ENCODE measurements around the gene HOXA1.

HOXA1 gene

DNA sequence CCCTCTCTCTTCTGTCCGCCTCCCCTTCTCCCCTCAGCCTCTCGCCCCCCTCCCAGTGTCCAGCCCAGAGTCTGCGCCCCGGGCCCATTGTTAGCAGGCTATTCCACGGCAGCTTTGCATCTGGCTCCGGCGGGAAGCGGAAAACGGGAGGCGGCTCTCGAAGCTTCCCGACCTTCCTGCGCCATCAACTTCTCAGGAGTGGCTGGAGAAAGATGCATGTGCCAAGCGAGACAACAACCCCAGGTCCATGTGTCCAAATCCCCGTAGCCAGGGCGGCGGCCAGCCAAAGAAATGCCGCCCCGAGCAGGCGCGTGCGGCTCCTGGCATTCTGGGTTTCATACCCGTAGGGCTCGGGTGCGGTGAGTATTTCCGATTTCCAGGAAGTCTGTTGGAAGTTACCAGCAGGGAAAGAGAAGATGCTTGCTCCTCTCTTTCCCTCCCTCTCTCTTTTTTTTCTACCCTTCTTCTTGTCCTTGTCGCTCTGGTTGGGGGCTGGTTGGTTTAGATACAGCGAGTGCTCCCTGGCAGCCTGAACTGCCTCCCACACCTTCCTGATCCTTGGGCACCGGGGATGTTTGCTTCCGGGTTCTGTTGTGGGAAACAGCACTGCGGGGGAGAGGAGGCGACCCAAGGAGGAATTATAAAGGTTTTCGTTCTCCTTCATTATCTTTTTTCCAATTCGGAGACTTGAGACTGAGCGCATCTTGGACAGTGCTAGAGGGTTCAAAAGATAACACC, 7.9 kb upstream of the HOXA1 start:
- no peak for DNase-seq

DNA sequence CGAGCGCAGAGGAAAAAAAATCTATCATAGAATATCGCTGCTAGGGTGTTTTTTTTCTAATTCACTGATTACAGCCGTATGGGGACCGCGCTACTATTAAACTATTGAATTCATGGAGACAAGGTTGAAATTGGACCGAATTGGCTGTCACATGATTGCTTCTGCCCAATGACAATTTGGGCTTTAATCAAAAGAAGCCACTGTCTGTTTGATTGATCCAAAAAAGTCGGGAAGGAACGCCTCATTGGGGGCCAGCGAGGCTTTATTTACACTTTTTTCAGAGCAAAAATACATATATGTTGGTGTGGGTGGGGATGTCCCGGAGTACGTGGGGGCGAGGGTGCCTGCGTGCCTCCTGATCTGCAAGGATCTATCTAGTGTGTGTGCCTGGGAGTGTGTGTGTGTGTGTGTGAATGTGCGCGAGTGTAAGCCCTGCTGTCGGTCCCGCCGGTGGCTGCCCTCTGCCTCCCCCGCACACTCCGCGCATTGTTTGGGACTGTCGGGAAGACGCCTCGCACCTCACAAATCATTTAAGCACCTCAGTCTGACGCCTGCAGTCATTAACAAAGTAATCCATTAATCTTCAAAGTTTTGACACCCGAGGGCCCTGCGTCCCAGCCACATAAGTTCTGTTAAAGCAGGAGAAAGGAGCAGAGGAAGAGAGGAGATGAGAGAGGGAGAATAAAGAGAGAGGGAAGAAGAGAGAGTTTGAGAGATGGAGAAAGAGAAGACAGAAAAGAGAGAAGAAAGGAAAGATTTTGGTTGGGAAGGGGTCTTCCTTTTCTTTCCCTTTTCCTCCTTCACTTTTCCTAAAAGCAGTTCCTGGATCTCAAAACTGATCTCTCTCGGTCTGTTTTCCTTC, 7.0 kb upstream of the HOXA1 start, which contains the start of gene HOXA2:
Gene HOXA2, minus strand, starts transcription at position 103 of the 862 bp plus-strand sequence. CDS start 183 bp downstream, outside the sequence.
- DNase-seq, result no peak

DNA sequence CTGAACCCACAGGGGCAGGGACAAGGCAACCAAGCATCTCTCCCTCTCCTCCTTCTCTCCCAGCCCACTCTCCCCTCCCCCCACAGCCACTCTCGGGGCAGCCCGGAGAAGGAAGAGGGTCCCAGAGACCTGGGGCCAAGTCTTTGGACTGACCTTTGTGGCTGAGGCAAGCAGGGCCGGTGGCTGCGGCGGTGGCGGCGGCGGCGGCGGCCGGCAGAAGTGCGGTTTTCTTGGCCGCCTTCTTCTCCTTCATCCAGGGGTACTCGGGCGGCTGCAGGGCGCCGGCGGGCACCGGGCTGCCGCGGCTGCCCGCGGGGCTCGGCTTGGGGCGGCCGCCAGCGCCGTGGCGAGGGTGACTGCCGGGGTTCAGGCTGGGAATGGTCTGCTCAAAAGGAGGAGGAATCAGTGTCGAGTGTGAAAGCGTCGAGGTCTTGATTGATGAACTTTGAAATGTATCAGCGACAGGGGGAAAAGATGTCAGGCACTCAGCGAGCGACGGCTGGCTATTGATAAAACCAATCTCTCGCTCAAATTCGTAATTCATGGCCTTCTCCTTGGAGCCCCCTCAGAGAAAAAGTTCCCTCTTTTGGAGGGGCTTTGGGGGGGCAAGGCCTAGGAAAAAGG, 6.3 kb upstream of the HOXA1 start:
- DNase-seq, result no peak

DNA sequence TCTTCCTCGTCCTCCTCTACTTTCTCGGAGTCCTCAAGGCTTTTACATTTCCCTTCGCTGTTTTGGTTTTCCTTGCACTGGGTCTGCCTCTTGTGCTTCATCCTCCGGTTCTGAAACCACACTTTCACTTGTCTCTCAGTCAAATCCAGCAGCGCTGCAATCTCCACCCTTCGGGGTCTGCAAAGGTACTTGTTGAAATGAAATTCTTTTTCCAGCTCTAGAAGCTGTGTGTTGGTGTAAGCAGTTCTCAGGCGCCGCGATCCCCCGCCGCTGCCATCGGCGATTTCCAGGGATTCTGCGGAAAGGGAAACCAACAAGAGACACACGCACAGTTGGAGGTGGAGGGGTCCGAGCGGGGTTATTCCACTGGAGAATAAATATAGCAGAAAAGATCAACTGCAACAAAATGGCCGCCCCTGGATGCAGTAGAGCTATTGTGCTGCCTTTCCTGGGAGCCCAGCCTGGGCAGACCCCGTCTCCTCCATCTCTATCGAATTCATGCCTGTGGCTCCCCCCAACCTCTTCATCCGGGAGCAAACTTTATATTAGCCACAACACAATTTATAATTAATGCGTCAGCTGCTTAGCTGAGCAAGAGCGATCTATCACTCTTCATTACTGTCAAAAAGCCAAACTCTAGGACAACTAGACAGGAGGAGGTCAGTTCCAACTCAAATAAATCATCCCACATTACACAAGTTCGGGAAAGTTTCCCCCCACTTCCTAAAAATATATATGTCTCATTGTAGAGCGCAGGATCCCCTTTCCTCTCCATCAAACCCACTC, 5.6 kb upstream of the HOXA1 start:
- DNase-seq, result no peak

DNA sequence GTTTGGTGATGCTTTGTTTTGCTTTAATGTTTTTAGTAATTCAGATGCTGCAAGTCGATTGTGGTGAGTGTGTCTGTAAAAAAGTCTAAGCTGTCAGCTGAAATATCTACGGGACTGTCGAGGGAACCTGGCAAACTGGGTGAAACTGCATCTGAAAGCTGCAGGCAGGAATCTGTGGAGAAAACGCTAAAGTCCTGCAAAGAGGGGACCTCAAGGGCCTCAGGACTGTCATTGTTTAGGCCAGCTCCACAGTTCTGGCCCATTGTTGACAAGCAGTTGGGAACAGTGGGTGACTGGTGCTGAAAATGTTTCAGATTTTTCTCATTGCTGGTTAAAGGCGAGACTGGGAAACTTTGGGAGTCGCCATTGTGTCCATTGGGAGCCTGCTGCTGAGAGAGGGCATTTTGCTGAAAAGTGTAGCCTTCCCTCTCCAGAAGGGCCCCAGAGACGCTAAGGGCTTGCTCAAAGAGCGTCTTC, 4.9 kb upstream of the HOXA1 start:
- no peak for DNase-seq

DNA sequence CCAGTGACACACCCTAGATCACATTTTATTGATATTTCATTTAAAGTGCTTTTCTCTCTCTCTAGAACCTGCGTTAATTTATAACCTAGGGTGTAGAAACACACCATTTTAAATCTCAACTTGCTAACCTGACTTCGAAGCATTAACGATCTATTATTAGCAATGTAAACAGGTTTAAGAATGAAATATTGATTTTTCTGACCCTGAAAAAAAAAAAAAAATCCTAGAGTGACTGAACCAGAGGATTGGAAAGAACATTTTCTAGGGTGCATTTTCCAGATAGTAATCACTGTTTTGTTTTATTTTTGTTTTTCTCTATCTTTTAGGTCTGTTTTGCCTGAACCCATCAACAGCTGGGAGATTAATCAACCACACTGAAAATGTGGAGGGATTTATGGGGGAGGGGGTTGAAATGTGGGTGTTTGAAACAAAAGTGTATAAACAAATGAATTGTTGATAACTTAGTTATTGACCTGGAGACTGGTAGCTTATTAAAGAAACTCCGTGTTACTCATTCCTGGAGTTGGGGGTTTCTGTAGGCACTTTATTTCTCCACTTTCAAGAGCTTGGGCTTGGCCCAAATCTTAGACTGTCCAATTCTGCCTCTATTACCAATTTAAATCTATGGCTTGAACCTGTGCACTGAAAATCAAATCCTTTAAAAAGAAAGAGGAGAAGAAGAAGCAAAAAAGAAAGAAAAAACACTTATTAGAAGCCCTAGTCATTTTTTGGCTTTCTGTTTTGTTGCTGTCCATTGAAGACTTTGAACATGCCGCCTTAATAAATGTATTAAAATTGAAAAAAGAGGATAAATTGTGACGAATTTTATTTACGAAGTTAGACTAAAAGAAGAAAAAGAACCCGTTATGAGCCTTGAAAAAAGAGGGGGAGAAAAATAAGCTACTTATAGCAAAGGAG, 3.9 kb upstream of the HOXA1 start:
- DNase-seq, result no peak

DNA sequence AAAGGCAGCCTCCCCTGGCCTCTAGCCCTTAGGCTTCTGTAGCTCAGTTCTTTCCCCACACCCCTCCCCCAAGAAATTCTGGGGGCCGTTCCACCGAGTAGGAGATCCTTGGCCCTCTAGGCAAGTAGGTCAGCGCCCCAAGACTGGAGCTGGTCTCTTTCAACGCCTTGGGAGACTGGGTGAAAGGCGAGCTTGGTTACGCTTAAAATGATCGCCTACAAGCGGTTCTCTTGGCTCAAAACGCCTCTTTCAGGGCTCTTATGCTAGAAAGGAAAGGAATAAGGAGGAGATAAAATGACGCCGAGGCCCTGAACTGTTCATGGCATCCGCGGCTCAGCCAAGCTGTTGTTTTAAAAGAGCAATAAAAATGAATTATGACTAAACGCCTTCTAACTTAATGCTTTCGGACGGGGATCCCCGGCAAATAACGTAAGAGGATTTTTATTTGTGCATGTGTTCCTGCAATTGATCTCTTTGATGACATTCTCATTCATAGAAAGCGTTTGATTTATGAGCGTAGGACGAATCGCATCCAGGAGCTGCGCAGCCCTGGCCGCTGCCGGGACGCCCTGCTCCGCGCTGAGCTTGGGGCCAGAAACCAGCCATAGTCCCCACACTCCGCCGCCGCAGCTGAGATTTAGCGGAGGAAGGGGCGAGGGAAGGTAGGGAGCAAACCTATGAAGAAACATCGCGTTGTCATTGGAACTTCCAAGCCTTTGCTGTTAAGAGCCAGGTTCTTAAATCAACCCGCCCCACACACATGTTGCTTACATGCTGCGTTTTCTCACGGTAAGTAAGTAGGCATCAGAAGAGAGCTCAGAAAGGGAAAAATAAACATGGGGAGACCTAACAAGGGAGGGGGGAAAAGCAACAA, 3.0 kb upstream of the HOXA1 start:
- no peak for DNase-seq

DNA sequence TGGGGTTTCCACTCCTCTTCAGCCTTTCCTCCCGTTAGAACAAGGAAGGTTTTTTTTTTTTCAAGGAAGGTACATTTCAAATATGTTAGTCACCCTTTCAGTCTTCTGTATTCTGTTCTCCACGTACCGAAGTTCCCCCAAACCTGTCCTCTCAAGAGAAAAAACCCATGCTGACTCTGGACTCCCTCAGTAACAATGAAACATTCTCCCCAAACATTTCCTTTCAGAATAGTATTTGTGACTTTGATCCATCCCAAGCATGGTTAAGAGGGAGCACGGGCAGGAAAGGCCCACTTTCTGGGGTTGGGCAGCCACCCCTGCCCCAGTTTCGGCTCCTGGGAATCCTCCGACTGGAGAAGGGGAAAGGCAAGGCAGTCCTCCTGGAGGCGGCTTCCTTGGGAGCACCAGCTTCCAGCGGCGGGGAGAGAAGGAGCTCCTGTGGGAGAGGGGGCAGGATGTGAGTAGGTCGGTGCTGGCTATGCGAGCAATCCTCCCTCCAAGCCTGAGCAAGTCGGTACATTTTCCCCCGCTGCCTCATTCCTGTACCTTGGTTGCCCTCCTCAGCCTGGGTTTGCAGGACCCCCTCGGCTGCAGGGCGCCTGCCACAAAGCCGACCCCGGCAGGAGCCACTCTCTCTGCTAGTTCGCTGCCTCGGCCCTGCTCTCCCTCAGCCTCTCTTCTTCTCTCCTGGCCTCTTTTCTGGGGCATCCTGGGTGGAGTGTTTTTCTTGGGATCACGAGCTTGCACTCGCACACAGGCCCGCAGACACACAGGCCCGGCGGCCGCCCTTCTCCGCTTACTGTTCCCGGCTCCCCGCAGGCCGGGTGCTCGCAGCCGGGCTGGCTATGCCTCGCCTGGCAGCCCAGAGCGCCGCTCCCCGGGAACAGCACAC, 2.1 kb upstream of the HOXA1 start:
- no peak for DNase-seq

DNA sequence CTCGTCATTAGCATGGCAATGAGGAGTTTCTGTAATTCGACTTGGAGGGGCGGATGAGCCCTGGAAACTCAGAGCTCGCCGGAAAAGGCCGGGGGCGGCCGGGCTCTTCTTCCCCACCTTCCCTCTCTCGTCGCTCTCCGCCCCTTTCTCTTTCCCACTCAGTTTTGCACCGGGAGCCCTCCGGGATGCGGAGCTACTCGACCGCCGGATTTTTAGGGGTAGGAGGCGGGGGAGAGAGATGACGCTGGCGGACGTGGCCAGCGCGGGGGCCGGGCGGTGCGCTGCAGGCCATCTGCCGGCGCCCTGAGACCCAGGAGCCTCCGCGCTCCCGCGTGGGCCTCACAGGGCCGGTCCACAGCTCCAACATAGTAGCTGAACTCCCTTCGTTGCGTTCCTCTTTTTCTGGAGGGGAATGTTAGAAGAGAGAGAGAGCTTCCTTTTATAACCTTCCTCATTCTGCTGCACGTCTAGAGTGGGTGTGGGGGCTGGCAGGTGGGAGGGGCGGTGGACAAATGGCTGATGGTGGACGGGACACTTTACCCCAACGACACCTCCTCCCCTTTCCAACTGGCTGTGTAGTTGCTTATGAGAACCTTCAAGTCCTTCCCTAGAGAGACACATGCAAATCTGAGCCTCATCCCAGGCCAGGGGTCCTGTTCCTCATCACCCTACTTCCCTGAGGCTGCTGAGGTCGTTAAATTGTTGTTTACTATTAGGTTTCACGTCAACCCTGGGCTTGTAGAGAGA, 1.1 kb upstream of the HOXA1 start:
- no peak for DNase-seq

DNA sequence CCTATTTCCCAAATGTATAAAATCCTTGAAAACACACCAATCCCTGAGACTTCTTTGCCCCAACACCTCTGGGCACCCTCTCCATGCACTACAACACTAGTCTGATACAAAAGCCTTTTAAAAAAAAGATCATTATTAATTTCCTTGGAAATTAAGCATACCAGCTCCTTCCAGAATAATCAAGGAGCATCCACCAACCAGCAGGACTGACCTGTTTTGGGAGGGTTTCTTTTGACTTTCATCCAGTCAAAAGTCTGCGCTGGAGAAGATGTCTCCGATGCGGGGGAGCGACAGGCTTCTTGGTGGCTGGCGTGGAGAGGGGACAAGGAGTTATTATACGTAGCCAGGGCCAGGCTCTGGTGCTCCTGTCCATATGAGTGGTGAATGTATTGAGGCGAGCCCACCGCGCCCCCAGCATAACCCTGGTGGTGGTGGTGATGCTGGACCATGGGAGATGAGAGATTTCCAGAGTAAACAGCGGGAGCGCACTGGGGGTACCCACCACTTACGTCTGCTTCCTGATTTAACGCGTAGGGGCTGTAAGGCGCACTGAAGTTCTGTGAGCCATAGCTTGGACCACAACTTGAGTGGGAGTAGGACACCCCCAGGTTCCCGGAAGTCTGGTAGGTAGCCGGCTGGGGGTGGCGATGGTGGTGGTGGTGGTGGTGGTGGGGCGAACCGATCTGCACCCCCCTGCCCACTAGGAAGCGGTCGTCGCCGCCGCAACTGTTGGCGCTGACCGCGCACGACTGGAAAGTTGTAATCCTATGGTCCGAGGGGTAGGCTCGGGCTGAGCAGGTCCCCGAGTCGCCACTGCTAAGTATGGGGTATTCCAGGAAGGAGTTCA, 527 bp downstream of the HOXA1 start:
- no peak for DNase-seq

DNA sequence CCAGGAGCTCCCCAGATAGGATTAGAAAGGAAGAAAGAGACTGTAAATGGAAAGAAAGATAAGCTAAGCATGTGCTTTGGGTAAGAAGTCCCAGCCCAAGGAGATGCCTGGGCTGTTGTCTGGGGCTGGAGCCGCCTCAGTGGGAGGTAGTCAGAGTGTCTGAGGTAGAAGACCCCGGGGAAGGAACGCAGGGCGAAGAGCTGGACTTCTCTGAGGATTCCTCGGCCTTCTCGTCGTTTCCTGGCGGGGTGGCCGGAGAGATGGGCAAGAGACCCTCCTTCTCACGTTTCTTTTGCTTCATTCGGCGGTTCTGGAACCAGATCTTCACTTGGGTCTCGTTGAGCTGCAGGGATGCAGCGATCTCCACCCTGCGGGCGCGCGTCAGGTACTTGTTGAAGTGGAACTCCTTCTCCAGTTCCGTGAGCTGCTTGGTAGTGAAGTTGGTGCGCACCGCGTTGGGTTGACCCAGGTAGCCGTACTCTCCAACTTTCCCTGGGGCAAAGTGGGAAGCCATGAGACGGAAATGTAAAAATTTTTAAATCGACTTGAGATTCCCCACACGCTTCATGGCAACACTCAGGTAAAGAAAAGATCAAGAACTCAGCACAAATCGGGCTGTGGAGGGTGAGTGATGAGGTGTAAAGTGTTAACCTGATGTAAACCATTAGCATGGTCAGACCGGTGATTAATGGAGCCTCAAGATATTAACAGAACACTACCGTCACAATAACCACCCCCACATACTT, 1.3 kb downstream of the HOXA1 start:
- no peak for DNase-seq

DNA sequence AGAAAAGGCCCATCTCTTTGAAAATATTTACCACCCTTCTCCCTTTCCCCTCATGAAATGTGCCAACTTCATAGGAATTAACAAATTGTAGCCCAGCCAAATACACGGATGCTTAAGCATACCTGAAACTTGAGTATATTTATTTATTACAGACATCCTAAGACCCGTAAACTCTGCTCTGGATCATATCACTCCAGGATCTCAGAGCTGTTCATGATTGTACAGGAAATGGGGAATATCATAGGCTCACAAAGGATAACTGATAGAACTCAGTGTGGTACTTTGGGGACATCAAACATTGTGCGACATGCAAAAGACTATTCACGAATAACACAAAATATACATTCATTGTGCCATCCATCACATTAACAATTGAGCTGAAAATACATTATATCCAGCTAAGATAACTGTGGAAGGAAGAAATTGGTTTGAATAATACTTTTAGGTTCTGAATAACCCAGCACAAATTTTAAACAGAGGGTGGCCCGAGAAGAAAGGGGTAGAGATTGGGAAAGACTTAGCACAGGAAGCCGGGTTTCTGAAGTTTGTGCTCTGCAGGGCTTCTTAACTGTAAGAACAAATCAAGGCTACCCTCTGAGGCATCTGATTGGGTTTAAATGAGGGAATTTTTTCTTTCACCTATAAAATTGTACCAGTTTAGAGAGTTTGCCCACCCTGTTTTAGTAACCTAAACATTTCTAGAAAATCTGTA, 2.5 kb downstream of the HOXA1 start:
- no peak for DNase-seq

DNA sequence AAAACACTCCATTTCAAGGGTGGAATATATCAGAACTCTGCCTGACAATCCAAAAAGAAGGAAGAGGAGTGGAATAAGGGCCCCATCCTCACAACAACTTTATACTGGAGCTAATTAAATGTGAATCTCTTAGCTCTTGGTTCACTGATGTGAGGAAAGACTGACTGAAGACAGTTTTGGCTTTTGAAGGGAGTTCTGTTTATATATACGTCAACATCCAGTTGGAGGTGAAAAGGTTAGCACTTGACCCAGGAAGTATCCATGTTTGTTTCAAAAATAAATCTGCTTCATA, 3.0 kb downstream of the HOXA1 start:
- DNase-seq, result no peak

DNA sequence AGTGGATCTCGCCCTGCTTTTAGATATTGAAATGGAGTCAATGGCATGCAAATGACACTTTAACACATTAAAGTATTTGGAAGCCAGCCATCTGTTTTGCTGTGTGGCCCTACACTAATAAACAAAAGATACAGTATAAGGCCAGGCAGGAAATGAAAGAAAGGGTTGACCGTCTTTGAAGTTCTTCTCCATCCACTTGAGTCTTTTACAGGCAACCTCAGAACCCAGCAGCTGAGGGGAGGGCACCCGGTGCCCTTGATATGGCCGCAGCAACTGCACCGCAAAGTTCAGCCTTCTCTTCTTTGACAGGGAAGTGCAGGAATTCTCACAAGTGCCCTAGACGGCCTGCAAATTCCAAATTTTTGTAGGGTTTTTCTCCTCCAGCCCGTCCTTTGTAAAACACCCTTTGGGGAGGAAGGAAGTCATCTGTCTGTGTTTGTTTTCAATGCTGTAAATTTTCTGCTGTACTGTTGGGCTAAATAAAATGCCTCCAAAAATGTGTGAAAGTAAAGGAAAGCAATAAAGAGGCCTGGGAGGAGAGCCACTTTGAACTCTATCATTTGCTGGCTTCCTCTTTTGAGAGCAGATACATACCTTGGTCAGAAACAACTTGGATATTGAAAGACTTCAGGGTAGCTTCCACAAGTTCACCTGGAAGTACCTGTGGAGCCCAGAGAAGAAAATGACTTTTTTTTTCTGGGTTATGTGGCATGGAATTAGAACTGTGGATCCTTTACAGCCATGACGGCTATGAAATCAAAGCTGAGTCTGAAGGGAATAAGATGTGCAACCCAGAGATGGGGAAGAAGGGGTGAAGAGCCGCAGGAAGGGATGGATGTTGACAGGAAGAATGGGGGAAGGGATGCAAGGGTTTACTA, 3.6 kb downstream of the HOXA1 start:
- no peak for DNase-seq

DNA sequence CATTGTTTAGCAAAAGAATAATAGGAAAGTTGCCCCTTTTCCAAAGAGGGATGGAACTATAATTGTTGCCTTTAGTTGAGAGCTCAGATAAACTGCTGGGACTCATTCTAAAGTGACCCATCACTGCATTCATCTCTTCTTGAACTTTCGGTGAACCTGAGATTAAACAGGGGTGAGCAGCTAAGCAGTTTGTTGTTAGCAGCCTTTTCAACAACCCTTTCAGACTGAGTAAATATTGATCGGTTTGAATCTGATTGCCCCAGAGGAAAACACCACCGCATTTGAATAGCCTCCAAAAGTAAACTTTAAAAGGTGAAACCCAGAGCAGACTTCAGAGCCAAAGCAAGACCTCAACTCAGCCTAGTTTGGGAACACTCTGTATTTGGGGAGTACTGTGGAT, 4.7 kb downstream of the HOXA1 start:
- DNase-seq, result no peak
